ENCODE results near the gene SLC2A2. TPM values are rescaled to one million over a fixed set of nuclear protein-coding genes. Genes with fewer than 3 reads are reported as not detected.

The SLC2A2 gene
- total RNA-seq, 3 donors from 2014 or later = not detected

- no peak for DNase-seq (ENCODE audit: low spot score in 2 of 2)
- Histone ChIP-seq H3K27ac (no peak overlapping the region), H3K36me3 (no peaks in the 10 kb centered on the region), H3K4me3 (no peak overlapping the region), H3K4me1 (no peaks in the 10 kb centered on the region), H3K27me3 (no peaks in the 10 kb centered on the region), H3K9me3 (peaks cover 0 to 5% of the 10 kb centered on the region in 2 donors)
- intact Hi-C loops (cut with DNase I; ENCODE audit: low total_unique reads) = no loop called here
- TF ChIP-seq POLR2AphosphoS5 (IDR thresholded peaks at IDR 0.05) = no peak
- TF ChIP-seq CTCF (IDR thresholded peaks at IDR 0.05) = no peak
- no peak for TF ChIP-seq POLR2A (IDR thresholded peaks at IDR 0.05)
Measured at GRCh38 chr3:170988378-170988777, 38.1 kb downstream of the SLC2A2 start.

GRCh38 chr3:170985304-170985703, 41.2 kb downstream of the SLC2A2 start:
- DNase-seq (ENCODE audit: low spot score in 2 of 2) = no peak
- Histone ChIP-seq H3K36me3 (no peaks in the 10 kb centered on the region), H3K4me3 (no peak overlapping the region), H3K27ac (no peak overlapping the region), H3K4me1 (no peaks in the 10 kb centered on the region), H3K27me3 (no peaks in the 10 kb centered on the region), H3K9me3 (peaks cover 0 to 5% of the 10 kb centered on the region in 2 donors)
- intact Hi-C loops (cut with DNase I; ENCODE audit: low total_unique reads) = no loop called here
- TF ChIP-seq CTCF (IDR thresholded peaks at IDR 0.05) = no peak
- no peak for TF ChIP-seq POLR2AphosphoS5 (IDR thresholded peaks at IDR 0.05)
- no peak for TF ChIP-seq POLR2A (IDR thresholded peaks at IDR 0.05)

- no peak for DNase-seq (ENCODE audit: low spot score in 2 of 2)
- Histone ChIP-seq H3K36me3 (no peaks in the 10 kb centered on the region), H3K4me3 (no peak overlapping the region), H3K4me1 (no peaks in the 10 kb centered on the region), H3K27ac (no peak overlapping the region), H3K27me3 (no peaks in the 10 kb centered on the region), H3K9me3 (peaks cover 0 to 5% of the 10 kb centered on the region in 2 donors)
- intact Hi-C loops (cut with DNase I; ENCODE audit: low total_unique reads) = no loop called here
- TF ChIP-seq POLR2AphosphoS5 (IDR thresholded peaks at IDR 0.05) (no peak), POLR2A (IDR thresholded peaks at IDR 0.05) (no peak), CTCF (IDR thresholded peaks at IDR 0.05) (no peak)
Measured at GRCh38 chr3:170982733-170983132, 43.8 kb downstream of the SLC2A2 start.

DNA sequence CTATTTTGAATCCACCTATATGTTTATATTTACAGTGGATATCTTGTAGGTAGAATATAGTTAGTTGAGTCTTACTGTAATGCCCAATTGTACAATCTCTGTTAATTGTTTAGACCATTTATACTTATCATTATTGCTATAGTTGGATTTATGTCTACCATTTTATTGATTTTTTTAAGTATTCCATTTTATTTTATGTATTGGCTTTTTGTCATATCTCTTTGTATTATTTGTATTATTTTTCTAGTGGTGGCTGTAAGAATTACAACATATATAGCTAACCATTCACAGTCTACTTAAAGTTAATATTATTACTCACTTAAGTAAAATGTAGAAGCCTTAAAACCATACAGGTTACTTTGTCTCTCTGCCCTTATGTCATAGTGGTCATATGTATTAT, 46.1 kb downstream of the SLC2A2 start:
- no peak overlapping the region for H3K4me3 ChIP-seq
- no peaks in the 10 kb centered on the region for H3K36me3 ChIP-seq
- no peak for DNase-seq (ENCODE audit: low spot score in 2 of 2)
- no peaks in the 10 kb centered on the region for H3K4me1 ChIP-seq
- peaks cover 0 to 5% of the 10 kb centered on the region in 2 donors for H3K9me3 ChIP-seq
- H3K27me3 ChIP-seq = no peaks in the 10 kb centered on the region
- H3K27ac ChIP-seq = no peak overlapping the region
- intact Hi-C loops (cut with DNase I; ENCODE audit: low total_unique reads) = no loop called here
- no peak for TF ChIP-seq CTCF (IDR thresholded peaks at IDR 0.05)
- TF ChIP-seq POLR2AphosphoS5 (IDR thresholded peaks at IDR 0.05) = no peak
- no peak for TF ChIP-seq POLR2A (IDR thresholded peaks at IDR 0.05)

DNA sequence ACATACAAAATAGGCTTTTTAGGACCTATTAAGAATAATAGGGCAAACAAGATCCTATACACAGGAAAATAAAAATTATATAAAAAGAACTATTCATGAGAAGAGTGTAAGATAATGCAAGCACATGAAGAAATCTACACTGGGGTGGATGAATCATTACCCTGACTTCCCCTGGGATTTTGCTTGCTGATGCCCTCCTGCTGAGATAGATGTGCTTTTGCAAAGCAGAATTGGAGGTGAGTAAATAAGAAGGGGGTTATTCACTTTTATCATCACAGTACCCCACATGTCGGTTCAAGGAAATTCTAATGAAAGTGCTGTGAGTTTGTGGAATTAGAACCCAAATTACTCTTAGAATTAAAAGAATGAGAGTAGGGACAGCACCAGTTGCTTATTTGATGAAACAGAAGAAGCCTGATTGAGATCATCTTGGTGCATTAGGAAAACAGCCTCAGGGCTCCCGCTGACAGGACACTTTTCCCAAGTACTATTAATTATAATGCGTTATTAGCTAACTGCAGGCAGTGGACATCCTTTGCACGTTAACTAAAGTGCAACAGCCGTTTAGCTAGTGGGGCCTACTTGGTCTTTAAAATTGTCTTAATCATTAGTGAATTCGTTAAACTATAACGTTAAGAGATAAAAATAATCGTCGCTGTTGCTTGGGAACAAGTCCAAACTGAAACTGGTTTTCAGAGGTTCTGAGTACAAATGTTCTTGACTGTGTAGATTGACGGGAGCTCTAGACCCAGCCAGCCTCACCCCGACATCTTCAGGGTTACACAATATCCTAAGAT, 48.4 kb downstream of the SLC2A2 start:
- Histone ChIP-seq H3K27me3 (no peaks in the 10 kb centered on the region), H3K4me1 (no peaks in the 10 kb centered on the region), H3K9me3 (no peaks in the 10 kb centered on the region), H3K4me3 (no peak overlapping the region), H3K36me3 (no peaks in the 10 kb centered on the region), H3K27ac (no peak overlapping the region)
- TF ChIP-seq CTCF (IDR thresholded peaks at IDR 0.05) = no peak
- TF ChIP-seq POLR2A (IDR thresholded peaks at IDR 0.05) = no peak
- TF ChIP-seq POLR2AphosphoS5 (IDR thresholded peaks at IDR 0.05) = no peak
- intact Hi-C loops (cut with DNase I; ENCODE audit: low total_unique reads) = no loop called here
- no peak for DNase-seq (ENCODE audit: low spot score in 2 of 2)
